NOMO-1 treated with DMSO at 0.1 percent for 48 hours (cell line): ENCODE results near the gene ZNF521.

ENCODE experiments used
- DNase-seq: peaks from one replicate; lab custom pipeline; 2025; ENCODE audit not compliant: unreplicated experiment; lab: John Stamatoyannopoulos, UW

Gene ZNF521

GRCh38 chr18:25340762-25341161 lies 11.2 kb downstream of the ZNF521 start:
- no peak for DNase-seq

GRCh38 chr18:25335676-25336075 lies 16.3 kb downstream of the ZNF521 start:
- DNase-seq, result no peak

- no peak for DNase-seq
Observed at GRCh38 chr18:25335062-25335461, 16.9 kb downstream of the ZNF521 start.

- DNase-seq, result no peak
Observed at GRCh38 chr18:25334588-25334987, 17.4 kb downstream of the ZNF521 start.

GRCh38 chr18:25332002-25332401 lies 20.0 kb downstream of the ZNF521 start:
- DNase-seq, result no peak

GRCh38 chr18:25329783-25330182 lies 22.2 kb downstream of the ZNF521 start:
- DNase-seq, result no peak

- no peak for DNase-seq
Observed at GRCh38 chr18:25327584-25327983, 24.4 kb downstream of the ZNF521 start.

GRCh38 chr18:25326361-25326952 lies 25.5 kb downstream of the ZNF521 start:
- peak; percentile 83 for DNase-seq

GRCh38 chr18:25322806-25323205 lies 29.2 kb downstream of the ZNF521 start:
- no peak for DNase-seq

GRCh38 chr18:25316381-25317018 lies 35.5 kb downstream of the ZNF521 start:
- DNase-seq, result no peak

GRCh38 chr18:25314838-25315190 lies 37.2 kb downstream of the ZNF521 start:
- no peak for DNase-seq

GRCh38 chr18:25314151-25314837 lies 37.7 kb downstream of the ZNF521 start:
- DNase-seq, result no peak

- DNase-seq, result no peak
Observed at GRCh38 chr18:25313268-25313667, 38.7 kb downstream of the ZNF521 start.

GRCh38 chr18:25310045-25310444 lies 41.9 kb downstream of the ZNF521 start:
- DNase-seq, result no peak

GRCh38 chr18:25308381-25308780 lies 43.6 kb downstream of the ZNF521 start:
- peak; percentile 49 for DNase-seq

- no peak for DNase-seq
Observed at GRCh38 chr18:25307192-25307591, 44.8 kb downstream of the ZNF521 start.

GRCh38 chr18:25306671-25307070 lies 45.3 kb downstream of the ZNF521 start:
- no peak for DNase-seq

GRCh38 chr18:25305584-25305983 lies 46.4 kb downstream of the ZNF521 start:
- no peak for DNase-seq

GRCh38 chr18:25300492-25300891 lies 51.5 kb downstream of the ZNF521 start:
- DNase-seq, result no peak

- DNase-seq, result peak; percentile 79
Observed at GRCh38 chr18:25299426-25300300, 52.3 kb downstream of the ZNF521 start.

- no peak for DNase-seq
Observed at GRCh38 chr18:25298853-25299274, 53.1 kb downstream of the ZNF521 start.
